GM21515 (cell line): ENCODE results near the gene CBFA2T3.

Experiments used
- ATAC-seq: cut with Tn5 transposase; IDR thresholded peaks from one replicate; pipeline ENCODE4 v1.9.1; 2021; ENCODE audit not compliant: unreplicated experiment

CBFA2T3 gene

DNA sequence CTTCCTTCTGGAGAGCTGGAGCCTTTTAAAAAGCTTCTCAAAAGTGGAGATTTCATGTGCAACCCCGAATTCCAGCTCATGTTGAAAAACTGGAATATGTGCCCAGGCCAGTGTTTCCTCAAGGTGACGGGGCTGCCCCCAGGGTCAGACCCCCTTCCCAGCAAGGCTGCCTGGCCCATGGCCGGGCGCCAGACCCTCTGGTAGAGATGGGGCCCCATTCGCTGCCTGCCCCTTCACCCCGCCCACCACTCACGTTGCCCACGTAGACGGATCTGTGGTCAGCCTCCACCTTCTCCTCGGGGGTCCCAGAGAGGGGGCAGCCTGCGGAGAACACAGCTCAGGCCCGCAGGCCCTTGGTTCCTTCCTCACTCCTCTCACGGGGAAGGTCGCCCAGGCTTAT is 111.7 kb downstream of the CBFA2T3 start:
- no peak for ATAC-seq

DNA sequence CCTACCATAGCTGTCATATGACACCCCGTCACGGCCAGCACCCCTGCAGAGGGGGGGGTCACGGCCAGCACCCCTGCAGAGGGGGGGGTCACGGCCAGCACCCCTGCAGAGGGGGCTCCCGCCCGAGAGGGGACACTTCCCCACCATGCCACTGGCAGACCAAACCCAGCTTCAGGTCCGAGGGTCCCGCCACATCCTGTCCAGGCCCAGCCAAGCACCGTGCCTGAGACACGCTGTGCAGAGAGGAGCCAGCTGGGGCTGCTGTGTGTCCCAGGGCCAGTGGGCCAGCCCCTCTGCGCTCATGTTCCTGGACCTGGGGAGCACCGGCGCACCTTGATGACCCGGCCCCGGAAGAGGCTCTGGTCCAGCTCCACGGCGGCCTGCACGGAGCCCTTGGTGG is 112.5 kb downstream of the CBFA2T3 start:
- no peak for ATAC-seq

DNA sequence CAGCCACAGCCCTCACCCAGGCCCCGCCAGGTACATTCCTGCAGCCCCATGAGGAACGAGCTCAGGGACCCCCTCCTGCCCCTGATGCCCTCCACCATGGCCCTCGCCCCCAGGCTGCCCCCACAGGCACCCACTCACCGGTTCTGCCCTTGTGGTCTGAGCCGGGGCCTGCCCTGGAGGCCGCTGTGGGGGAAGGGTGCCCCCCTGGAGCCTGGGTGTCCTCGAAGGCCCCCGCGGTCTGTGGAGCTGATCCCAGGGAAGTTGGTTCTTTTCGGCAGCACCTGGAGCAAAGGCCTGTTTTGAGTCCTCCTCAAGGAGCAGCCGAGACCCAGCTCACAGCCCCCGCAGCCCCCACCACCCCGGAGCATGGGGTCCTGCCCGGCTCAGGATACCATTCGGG is 112.9 kb downstream of the CBFA2T3 start:
- ATAC-seq: no peak

DNA sequence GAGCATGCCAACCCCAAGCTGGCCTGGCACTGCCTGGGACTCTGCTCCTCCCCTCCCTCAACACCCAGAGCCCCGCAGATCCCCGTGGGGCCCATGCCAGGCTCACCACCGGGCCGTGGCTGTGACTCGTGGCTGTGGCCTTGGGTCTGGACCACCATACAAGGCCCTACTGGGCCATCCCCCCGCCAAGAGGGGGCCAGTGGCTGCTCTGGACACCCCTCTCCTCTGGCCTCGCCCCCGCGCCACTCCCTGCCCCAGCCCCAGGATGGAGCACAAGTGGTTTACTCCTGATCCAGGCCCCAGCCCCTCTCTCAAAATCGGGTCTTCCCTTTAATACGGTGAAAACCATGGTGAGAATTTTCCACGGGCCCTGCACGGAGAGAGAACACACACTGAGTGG is 113.6 kb downstream of the CBFA2T3 start:
- ATAC-seq: no peak

DNA sequence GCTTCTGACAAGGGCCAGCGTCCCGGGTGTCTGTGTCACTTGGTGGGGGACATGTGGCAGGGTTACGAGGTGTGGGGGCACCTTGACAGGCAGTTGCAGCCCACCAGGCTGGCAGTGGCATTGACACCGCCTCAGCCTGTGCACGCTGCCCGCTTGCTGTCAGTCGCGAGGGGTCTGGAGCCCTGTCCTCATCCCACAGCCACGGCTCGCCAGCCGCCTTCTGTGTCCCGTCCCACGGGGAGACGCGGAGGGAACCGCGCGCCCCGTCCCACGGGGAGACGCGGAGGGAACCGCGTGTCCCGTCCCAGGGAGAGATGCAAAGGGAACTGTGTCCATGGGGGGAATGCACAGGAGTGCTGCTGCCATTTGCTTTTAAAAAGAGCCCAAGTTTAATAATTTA is 114.0 kb downstream of the CBFA2T3 start:
- no peak for ATAC-seq

DNA sequence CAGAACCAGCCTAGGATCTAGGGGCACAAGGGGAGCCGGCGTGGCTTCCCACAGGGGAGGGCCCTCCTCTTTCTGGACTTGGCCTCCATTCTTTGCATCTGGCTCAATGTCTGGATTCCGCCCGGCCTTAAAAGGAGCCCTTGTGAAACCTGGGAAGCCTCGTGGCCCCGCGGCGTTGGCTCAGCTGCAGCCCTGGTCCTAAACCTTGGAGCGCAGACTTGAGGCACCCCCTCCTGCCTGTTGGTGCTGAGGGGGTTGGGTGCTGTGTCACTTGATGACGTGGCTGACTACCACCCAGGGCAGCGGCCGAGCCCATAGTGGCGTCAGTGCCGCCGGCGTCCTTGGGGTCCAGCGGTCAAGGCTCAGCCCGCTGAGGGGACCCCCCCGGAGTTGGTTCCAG is 115.6 kb downstream of the CBFA2T3 start:
- no peak for ATAC-seq

DNA sequence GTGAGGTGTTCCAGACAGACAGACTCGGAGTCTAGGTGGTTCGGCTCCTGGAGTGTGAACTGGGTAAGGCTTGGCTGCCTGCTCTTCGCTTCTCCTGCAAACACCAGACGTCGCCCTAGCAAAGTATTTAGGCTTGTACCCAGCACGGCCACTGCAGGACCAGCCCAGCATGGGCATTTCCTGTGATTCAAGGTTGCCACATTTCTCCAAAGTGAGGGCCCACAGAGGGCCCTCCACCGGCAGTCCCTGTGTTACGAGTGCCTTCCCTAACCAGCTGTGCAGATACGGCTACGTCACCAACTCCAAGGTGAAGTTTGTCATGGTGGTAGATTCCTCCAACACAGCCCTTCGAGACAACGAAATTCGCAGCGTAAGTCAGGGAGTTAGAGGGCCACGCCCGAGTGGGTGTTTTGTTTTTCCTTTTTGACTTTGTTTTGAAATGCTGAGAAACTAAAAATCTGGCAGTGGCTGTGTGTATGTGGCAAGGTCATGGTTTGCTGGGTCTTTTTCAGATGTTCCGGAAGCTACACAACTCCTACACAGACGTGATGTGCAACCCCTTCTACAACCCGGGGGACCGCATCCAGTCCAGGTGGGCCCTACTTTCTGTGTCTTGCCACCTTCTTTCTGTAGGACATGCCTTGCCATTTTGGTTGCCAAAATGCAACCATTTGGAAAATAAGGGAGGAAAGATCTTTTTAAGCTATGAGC is 117.5 kb downstream of the CBFA2T3 start:
- ATAC-seq: no peak

DNA sequence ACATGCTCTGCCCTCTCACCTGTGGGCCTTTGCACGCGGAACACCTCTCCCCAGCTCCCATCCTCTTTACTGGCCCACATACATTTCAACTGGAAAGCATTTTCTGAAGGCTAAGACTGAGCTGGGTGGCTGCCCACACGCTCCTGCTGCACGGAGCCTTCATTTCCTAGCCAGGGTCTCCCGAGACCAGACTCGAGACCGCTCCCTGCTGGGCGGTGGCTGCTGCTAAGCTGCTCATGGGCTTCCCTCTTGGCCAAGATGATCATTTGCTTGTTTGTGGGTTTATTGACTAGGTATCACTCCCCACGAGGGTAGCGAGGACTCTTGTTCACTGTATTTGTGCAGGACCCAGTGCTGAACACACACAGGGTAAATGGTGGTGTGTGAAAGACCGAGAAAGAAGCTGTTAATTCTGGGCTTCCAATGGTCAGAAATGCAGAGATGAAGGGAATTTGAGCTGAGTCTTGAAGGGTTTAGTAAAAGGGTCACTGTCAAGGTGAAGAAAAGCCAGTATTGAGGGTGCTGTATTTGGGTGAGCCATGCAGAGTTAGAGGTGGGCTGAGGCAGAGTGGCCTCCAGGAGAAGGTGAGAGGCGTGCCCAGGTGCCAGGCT is 119.2 kb downstream of the CBFA2T3 start:
- peak; percentile 38 for ATAC-seq

DNA sequence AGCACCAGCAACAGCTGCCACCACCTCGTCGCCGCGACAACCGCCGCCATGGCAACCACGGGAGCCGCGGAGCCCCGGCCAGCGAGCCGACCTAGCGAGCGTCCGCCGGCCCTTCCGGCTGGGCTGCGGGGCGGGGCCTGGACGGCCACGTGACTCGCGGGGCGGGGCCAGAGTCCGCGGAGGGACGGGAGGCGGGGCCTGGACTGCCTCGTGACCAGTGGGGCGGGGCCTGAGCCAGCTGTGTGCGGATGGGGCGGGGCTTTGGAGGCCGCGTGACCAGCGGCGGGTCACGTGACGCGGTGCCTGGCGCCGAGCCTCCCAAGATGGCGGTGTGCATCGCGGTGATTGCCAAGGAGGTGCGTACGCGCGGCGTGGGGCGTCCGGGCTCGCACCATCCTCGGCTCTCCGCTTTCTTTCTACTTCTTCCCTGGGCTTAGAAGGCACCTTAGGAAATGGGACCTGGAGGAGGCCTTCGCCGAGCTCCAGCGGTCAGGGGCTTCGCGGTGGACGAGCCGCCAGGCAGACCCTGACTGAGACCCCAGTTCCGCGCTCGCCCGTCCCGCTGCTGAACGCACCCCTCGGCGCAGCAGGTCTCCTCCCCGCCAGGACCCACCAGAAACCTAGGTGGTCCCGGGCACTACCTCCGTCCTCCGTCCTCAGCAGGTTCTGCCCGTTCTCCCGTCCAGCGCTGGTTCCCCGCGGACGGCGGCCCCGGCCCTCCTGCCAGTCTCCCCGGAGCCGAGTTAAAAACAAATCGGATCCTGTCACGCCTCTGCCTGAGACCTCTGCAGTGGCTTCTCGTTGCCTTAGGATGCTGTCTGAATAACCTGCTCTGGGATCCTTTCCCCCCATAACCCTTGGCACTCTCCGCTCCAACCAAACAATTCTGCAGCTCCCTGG is 119.9 kb downstream of the CBFA2T3 start, which contains the start of the genes GALNS and TRAPPC2L:
TSS of gene GALNS (minus strand) at position 120 of the 900 bp plus-strand sequence. CDS start at position 50, 70 bp downstream.
TSS of gene TRAPPC2L (plus strand) at position 300 of the 900 bp plus-strand sequence. CDS start at position 324, 24 bp downstream.
- peak; percentile 64 for ATAC-seq

DNA sequence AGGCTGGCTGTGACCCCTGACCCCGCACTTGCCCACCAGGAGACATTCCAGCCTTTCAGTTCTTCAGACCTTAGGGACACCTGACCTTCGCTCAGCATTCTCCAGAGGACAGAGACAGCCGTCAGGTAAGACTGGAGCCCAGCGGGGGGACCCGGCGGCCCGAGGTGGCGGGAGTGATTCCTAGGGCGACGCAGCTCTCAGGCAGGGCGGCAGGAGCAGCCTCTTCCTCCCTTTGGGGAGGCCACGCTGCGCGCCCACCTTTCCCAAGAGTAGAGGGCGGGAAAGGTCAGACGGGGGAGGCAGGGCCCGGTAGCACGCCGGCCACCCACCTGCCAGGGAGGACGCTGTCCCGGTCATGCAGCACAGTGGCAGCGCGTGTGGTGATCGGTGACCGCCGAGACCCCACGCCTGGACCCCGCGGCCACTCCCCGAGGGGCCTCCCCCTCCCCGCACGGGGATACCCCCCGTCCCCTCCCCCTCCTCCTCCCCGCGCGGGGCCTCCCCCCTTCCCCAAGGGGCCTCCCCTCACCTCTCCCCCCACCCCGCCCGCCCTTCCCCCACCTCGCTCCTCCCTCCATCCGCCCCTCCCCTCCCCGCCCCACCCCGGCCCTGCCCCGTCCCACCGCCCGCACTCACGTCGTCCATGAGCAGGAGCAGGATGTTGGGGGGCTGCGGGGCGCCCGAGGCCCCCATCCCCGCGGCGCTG is 120.7 kb downstream of the CBFA2T3 start:
- ATAC-seq: no peak

DNA sequence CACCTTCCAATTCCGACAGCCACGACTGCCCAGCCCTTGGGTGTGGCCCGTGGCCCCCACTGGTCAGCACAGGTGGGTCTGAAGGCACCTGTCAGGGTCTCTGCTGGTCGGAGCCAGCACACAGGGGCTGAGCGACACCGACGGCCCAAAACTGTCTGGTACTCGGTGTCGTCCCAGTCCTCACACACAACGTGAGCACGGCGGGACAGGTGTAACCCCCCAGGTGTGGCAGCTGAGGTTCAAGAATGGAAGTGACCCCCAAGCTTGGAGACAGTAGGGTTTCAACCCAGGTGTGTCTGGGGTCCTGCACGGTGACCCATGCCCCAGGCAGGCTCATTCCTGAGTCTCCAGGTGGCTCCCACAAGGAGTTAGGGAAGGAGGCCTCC is 121.3 kb downstream of the CBFA2T3 start:
- ATAC-seq: no peak

DNA sequence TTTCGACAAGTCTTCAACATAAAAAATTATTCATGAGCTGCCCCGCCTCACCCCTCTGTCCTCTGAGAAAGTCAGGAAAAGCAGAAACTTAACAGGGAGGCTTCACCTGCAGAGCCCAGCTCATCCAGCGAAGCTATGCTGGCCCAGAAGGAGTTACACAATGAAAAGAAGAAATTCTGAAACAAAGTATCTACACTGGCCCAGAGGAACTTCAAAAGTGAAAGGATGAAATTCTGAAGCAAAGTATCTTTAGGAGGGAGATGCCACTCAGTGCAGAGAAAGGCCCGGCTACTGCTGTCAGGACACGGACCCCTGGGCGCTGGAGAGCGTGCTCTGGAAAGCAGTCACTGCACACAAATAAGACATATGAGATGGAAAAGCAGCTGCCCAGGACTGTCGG is 121.8 kb downstream of the CBFA2T3 start:
- ATAC-seq: no peak

DNA sequence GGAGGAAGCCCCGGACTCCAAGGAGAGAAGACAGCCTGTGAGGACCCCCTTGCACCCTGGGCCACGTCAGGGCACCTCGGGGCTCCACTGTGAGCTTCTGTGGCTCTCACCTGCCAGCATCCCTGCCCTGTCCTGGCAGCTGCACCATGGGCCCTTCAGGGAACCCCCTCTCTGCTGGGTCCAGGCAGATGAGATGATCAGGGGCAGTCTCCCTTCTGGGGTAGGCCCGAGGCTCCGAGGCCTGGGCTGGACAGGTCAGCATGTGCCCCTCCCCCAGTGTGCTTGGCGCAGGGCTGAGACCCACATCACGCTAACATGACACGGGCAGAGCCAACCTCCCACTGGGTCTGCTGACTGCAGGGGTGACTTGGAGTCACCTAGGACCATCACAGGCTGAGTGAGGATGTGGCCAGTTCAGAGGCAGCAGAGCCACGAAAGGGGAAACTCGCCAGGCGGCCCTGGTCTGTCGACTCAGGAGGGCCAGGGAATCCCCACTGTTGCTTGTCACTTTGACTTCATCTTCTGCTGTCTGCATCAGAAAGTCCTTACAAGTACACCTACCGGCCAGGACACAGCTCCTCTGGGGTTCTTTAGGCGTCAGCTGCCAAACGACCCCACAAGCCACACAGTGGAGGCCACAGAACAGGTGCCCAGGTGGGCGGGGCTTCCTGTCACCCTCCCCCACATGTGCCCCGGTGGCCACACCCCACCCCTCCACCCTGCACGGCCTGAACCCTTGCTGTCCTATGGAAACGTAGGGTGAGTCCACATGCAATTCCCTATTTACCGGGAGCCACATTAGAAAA is 122.5 kb downstream of the CBFA2T3 start:
- ATAC-seq: no peak

DNA sequence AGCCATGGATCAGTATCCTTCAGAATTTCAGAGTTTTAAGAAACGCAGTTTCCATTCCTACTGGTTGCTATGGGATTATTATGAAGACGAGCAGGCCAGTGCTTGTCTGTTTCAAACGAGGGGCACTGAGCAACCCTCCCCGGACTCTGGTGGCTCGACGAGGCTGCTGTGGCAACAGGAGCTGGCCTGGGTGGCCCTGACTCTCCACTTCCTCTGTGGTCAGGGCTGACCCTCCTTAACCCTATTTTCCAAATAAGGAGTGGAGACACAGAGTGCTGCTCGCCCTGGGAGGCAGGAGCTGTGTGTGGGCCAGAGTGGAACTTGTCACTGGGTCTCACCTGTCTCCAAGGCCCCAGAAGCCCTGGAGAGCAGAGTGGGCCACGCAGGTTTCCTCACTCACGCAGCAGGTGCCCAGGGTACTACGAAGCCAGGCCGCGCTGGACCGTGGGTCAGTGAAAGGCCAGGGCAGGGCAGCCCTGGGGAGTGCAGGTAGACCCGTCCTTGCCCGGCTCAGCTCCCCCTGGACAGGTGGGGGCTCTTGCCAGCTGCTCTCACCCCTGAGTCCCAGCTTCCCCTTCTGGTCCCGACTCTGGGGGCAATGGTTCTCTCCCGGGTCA is 123.6 kb downstream of the CBFA2T3 start:
- no peak for ATAC-seq

DNA sequence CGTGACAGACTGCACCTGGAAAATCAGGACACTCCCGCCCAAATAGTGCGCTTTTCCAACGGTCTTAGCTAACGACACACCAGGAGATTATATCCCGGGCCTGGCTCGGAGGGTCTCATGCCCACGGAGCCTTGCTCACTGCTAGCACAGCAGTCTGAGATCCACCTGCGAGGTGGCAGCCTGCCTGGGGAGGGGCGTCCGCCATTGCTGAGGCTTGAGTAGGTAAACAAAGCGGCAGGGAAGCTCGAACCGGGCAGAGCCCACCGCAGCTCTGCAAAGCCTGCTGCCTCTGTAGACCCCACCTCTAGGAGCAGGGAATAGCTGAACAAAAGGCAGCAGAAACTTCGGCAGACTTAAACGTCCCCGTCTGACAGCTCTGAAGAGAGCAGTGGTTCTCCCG is 125.4 kb downstream of the CBFA2T3 start:
- no peak for ATAC-seq

DNA sequence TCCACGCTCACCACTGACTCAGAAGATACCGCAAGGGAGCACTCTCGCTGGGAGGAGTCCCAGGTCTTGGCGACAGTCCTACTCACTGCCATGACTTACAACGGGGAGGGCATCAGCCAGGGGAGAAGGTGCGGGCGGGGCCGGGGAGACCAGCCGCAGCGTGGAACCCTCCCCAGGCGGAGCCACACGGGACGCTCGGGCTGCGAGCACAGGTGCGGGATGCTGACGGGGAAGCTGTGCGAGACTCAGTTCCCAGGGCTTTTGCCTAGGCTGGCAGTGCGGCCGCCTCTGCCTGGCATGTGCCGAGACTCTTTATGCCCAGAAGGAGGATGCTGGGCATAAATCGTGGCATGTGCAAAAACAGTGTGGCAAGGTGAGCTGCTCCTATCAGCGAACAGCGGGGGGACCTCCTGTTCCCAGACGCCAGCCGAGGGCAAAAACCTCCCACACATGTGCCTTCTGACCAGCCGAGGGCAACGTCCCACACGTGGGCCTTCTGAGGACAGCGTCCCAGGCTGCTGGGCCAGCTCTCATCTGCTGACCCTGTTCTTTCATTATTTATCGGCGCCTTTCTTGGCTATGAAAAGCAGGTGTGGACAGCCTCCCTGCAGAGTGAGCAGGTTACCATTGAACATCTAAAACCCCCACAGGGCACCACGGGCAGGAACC is 126.3 kb downstream of the CBFA2T3 start:
- no peak for ATAC-seq

DNA sequence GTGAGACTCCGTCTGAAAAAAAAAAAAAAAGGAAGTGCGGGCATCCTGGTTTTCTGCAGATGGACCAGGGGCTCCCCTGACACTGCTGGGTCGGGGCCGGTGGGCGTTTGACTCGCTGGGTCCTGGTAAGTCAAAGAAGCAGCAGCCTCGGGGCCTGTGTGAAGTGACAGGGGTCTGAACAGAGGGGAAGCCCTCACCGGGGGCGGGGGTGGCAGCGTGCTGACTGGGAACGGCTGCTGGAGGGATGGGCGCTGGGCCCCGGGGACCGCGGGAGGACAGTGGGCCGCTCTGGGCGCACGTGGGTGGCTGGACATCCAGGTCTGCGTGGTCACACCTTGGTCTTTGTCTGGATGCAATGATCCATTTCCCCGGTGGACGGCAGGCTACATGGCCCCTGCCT is 128.4 kb downstream of the CBFA2T3 start:
- ATAC-seq: no peak

DNA sequence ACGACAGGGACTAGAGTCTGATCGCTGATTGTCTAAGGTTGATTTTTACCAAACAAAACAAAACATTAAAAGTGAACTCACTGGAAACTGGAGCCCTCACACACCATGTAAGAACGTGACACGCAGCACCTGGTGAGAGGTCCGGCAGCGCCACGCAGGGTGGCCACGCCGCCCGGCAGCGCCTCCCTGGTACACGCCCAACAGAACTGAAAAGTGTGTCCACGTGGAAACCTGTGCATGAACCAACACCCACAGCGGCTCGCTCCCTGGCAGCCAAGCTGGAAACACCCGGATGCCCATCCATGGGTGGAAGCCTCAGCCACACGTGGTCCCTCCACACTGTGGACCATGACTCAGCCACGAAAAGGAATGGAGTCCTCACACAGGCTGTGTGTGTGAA is 129.4 kb downstream of the CBFA2T3 start:
- no peak for ATAC-seq

DNA sequence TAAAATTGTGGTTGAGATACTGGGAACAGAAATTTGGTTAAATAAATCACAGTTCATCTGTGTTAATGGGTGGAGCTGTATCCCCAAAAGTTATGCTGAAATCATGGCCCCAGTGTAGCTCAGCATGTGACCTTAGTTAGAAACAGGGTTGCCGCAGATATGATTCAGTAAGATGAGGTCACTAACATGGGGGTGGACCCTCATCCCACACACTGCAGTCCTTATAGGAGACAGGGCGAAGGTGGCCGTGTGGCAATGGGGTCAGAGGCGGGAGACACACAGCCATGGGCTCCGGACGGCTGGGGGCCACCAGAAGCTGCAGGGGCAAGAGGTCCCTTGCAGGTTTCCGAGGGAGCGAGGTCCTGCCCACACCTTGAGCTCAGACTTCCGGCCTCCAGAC is 130.9 kb downstream of the CBFA2T3 start:
- no peak for ATAC-seq
